ENCODE results near the gene MACF1. TPM values are rescaled to one million over a fixed set of nuclear protein-coding genes. Genes with fewer than 3 reads are reported as not detected.

The MACF1 gene
- total RNA-seq, 1 experiment from 2014 or later, result 189 TPM

- no peak overlapping the region for H2AFZ ChIP-seq
- POLR2A ChIA-PET (ENCODE audit: unreplicated experiment), result interaction anchor here (0.6 kb wide), 1 partner anchor 432 kb away, joined by 3 read pairs; no protein-coding TSS in a partner anchor
- intact Hi-C loops (cut with micrococcal nuclease; ENCODE audit: unreplicated experiment), result no loop called here
Observed at GRCh38 chr1:39163469-39163868, 41.0 kb upstream of the MACF1 start.

GRCh38 chr1:39164256-39164655, 40.2 kb upstream of the MACF1 start:
- Histone ChIP-seq H3K4me3 (no peak overlapping the region), H3K27me3 (ENCODE audit: insufficient read depth, low read depth) (no peaks in the 10 kb centered on the region), H3K4me1 (replicated peaks; ENCODE audit: insufficient read depth) (peaks cover 27% of the 10 kb centered on the region), H3K9me3 (ENCODE audit: insufficient read depth, low read depth) (no peaks in the 10 kb centered on the region), H3K27ac (no peak overlapping the region), H3K79me2 (ENCODE audit: low read depth) (peaks cover 43% of the 10 kb centered on the region), H4K20me1 (ENCODE audit: insufficient read depth) (no peaks in the 10 kb centered on the region; the same call in 1 of the 2 replicates), H3K4me2 (no peak overlapping the region), H3K36me3 (ENCODE audit: low read depth) (no peaks in the 10 kb centered on the region), H3K9me2 (ENCODE audit: insufficient read depth) (no peaks in the 10 kb centered on the region), H2AFZ (no peak overlapping the region), H3F3A (ENCODE audit: insufficient read depth, low read depth) (peaks cover 15% of the 10 kb centered on the region; the same call in 1 of the 2 replicates)
- no TSS peak for BruUV-seq (replicated peaks)
- ChIA-PET CTCF (no interaction called here), POLR2A (ENCODE audit: unreplicated experiment) (no interaction called here)
- no peak for TF ChIP-seq CTCF (conservative IDR thresholded peaks at IDR 0.05)
- TF ChIP-seq EZH2 (IDR thresholded peaks at IDR 0.05; ENCODE audit: low read depth), result no peak
- no peak for DNase-seq
- intact Hi-C loops (cut with micrococcal nuclease; ENCODE audit: unreplicated experiment), result no loop called here

More at GRCh38 chr1:39163469-39163868, 41.0 kb upstream of the MACF1 start:
- TF ChIP-seq EZH2 (IDR thresholded peaks at IDR 0.05; ENCODE audit: low read depth) (no peak), CTCF (conservative IDR thresholded peaks at IDR 0.05) (no peak)
- H3K4me2 ChIP-seq, result no peak overlapping the region
- CTCF ChIA-PET, result no interaction called here
- H3K9me2 ChIP-seq (ENCODE audit: insufficient read depth), result no peaks in the 10 kb centered on the region
- H3K27me3 ChIP-seq (ENCODE audit: insufficient read depth, low read depth), result no peaks in the 10 kb centered on the region
- H3K4me3 ChIP-seq, result no peak overlapping the region
- H3K4me1 ChIP-seq (replicated peaks; ENCODE audit: insufficient read depth), result peaks cover 34% of the 10 kb centered on the region
- no peak for DNase-seq
- H4K20me1 ChIP-seq (ENCODE audit: insufficient read depth), result no peaks in the 10 kb centered on the region; the same call in 1 of the 2 replicates
- H3K9me3 ChIP-seq (ENCODE audit: insufficient read depth, low read depth), result no peaks in the 10 kb centered on the region
- no peaks in the 10 kb centered on the region for H3K36me3 ChIP-seq (ENCODE audit: low read depth)
- peaks cover 36% of the 10 kb centered on the region for H3K79me2 ChIP-seq (ENCODE audit: low read depth)
- H3K27ac ChIP-seq, result no peak overlapping the region
- BruUV-seq (replicated peaks), result no TSS peak
- peaks cover 23% of the 10 kb centered on the region for H3F3A ChIP-seq (ENCODE audit: insufficient read depth, low read depth)

- Histone ChIP-seq H3K27me3 (ENCODE audit: insufficient read depth, low read depth) (no peaks in the 10 kb centered on the region), H3K4me2 (no peak overlapping the region), H3K36me3 (ENCODE audit: low read depth) (no peaks in the 10 kb centered on the region), H3K9me3 (ENCODE audit: insufficient read depth, low read depth) (no peaks in the 10 kb centered on the region), H3F3A (ENCODE audit: insufficient read depth, low read depth) (peaks cover 10% of the 10 kb centered on the region; the same call in 1 of the 2 replicates), H4K20me1 (ENCODE audit: insufficient read depth) (no peaks in the 10 kb centered on the region; the same call in 1 of the 2 replicates), H2AFZ (no peak overlapping the region), H3K79me2 (ENCODE audit: low read depth) (peaks cover 41% of the 10 kb centered on the region), H3K27ac (no peak overlapping the region), H3K4me1 (replicated peaks; ENCODE audit: insufficient read depth) (peaks cover 19% of the 10 kb centered on the region), H3K4me3 (no peak overlapping the region), H3K9me2 (ENCODE audit: insufficient read depth) (no peaks in the 10 kb centered on the region)
- TF ChIP-seq CTCF (conservative IDR thresholded peaks at IDR 0.05) (no peak), EZH2 (IDR thresholded peaks at IDR 0.05; ENCODE audit: low read depth) (no peak)
- ChIA-PET CTCF (no interaction called here), POLR2A (ENCODE audit: unreplicated experiment) (no interaction called here)
- intact Hi-C loops (cut with micrococcal nuclease; ENCODE audit: unreplicated experiment), result no loop called here
- DNase-seq, result no peak
- no TSS peak for BruUV-seq (replicated peaks)
Observed at GRCh38 chr1:39165049-39165448, 39.4 kb upstream of the MACF1 start.

Data from PC-9 (cell line).